HepG2 (cell line): ENCODE data around the gene CD86. TPM values are rescaled to one million over a fixed set of nuclear protein-coding genes. Genes with fewer than 3 reads are reported as not detected.

Source experiments
- ATAC-seq: fragments of 200-7000 bp; cut with Tn5 transposase; 3 replicates; pipeline ENCODE4 v1.9.1; 2020; ENCODE audit warnings: mild to moderate bottlenecking, moderate library complexity
- BruUV-seq: library from RNA; stranded (reverse); fragments of 400-500 nt; replicated peaks from 2 replicates; lab custom pipeline; 2021; lab: Mats Ljungman, UMichigan
- CTCF ChIA-PET: fragments of 300-600 bp; formaldehyde crosslinking; extraction: SDS; loops from one replicate; lab custom pipeline; 2021; ENCODE audit warnings: low total read pairs, inconsistent platforms, low intra/inter-chr PET ratio; lab: Yijun Ruan, JAX
- POLR2A ChIA-PET: fragments of 350-600 bp; sonication (Branson Sonifier 250); formaldehyde crosslinking; loops from one replicate; lab custom pipeline; 2020; ENCODE audit warnings: antibody characterized with exemption, inconsistent platforms; lab: Yijun Ruan, JAX
- DNase-seq: peaks from one replicate; pipeline ENCODE4 v3.0.0-alpha.2; 2015; ENCODE audit warnings: low spot score
- FAIRE-seq: peaks from 3 replicates; lab custom pipeline; 2011; peaks lifted over from hg19 to GRCh38; lab: Jason Lieb, UNC
- H2AFZ ChIP-seq: one replicate; pipeline ENCODE4 v1.6.1; 2011; ENCODE audit warnings: low read length, inconsistent platforms
- H3K27ac ChIP-seq: fragments of 300-600 bp; 3 replicates; pipeline ENCODE4 v1.8.0; 2011; ENCODE audit warnings: mixed run types, mild to moderate bottlenecking, mixed read lengths, low read length, inconsistent platforms; ENCODE audit not compliant: insufficient read depth; ENCODE audit errors: extremely low read length
- H3K27me3 ChIP-seq, 2 experiments: fragments of 200-600 bp in 1 of 2; 2 replicates in 1 of 2; 3 replicates in 1 of 2; pipeline versions ENCODE4 v1.6.0 to v1.8.0; 2011; ENCODE audit warnings: low read length in 2 of 2, mild to moderate bottlenecking in 2 of 2, moderate library complexity in 2 of 2, inconsistent platforms in 1 of 2; ENCODE audit not compliant: insufficient read depth in 2 of 2, control insufficient read depth in 1 of 2
- H3K36me3 ChIP-seq, 2 experiments: fragments of 200-600 bp in 1 of 2; replicated peaks in 1 of 2; 2 replicates in 1 of 2; 3 replicates in 1 of 2; pipeline versions ENCODE4 v1.5.1 to v1.8.0; 2011; ENCODE audit warnings: low read length in 2 of 2, inconsistent platforms in 1 of 2; ENCODE audit not compliant: insufficient read depth in 2 of 2, control insufficient read depth in 1 of 2
- H3K4me1 ChIP-seq: 2 replicates; pipeline ENCODE4 v1.5.1; 2012; ENCODE audit warnings: low read length, inconsistent platforms; ENCODE audit not compliant: insufficient read depth
- H3K4me2 ChIP-seq: 2 replicates; pipeline ENCODE4 v1.6.0; 2011; ENCODE audit warnings: low read depth, low read length, inconsistent platforms
- H3K4me3 ChIP-seq, 3 experiments: fragments of 200-600 bp in 1 of 3; sonication (generic), shearing (Covaris generic) in 1 of 3; replicated peaks in 1 of 3; 2 replicates each; pipeline ENCODE4 v1.5.1; 2011 to 2016; ENCODE audit warnings: low read length in 3 of 3, inconsistent platforms in 2 of 3, low read depth in 2 of 3, mild to moderate bottlenecking in 2 of 3, control low read depth in 1 of 3, mixed read lengths in 1 of 3; ENCODE audit not compliant: insufficient read depth in 1 of 3
- H3K79me2 ChIP-seq: one replicate; pipeline ENCODE4 v1.6.1; 2011; ENCODE audit warnings: low read length, inconsistent platforms; ENCODE audit not compliant: insufficient read depth
- H3K9ac ChIP-seq: 2 replicates; pipeline ENCODE4 v1.6.0; 2011; ENCODE audit warnings: mild to moderate bottlenecking, low read depth, low read length, inconsistent platforms; ENCODE audit not compliant: insufficient read depth
- H3K9me3 ChIP-seq: 2 replicates; pipeline ENCODE4 v1.5.1; 2012; ENCODE audit warnings: mild to moderate bottlenecking, low read length
- H4K20me1 ChIP-seq: 2 replicates; pipeline ENCODE4 v1.6.0; 2011; ENCODE audit warnings: inconsistent platforms, mild to moderate bottlenecking, low read length, moderate library complexity; ENCODE audit not compliant: insufficient read depth
- ATRX ChIP-seq: sonication (generic); formaldehyde crosslinking; IDR thresholded peaks from 2 replicates; pipeline ENCODE4 v1.4.0; 2020; ENCODE audit warnings: missing genetic modification reagents, borderline replicate concordance
- MTA3 ChIP-seq: sonication (generic); formaldehyde crosslinking; IDR thresholded peaks from 2 replicates; pipeline ENCODE4 v1.4.0; 2020; ENCODE audit warnings: missing genetic modification reagents
- NRL ChIP-seq: sonication (generic); formaldehyde crosslinking; IDR thresholded peaks from 2 replicates; pipeline ENCODE4 v1.5.0; 2020; ENCODE audit warnings: missing genetic modification reagents, mild to moderate bottlenecking, moderate library complexity, borderline replicate concordance
- RAD51 ChIP-seq: fragments of 450-650 bp; IDR thresholded peaks from 2 replicates; pipeline ENCODE4 v1.6.1; 2016; ENCODE audit warnings: borderline replicate concordance
- SNAPC2 ChIP-seq: sonication (generic); formaldehyde crosslinking; IDR thresholded peaks from 2 replicates; pipeline ENCODE4 v1.8.1; 2022; ENCODE audit warnings: mild to moderate bottlenecking, missing genetic modification reagents
- WIZ ChIP-seq: sonication (generic); formaldehyde crosslinking; IDR thresholded peaks from 2 replicates; pipeline ENCODE4 v1.5.1; 2020; ENCODE audit warnings: mild to moderate bottlenecking, missing genetic modification reagents
- ZBTB3 ChIP-seq: sonication (generic); formaldehyde crosslinking; IDR thresholded peaks from 2 replicates; pipeline ENCODE4 v1.4.0; 2020; ENCODE audit warnings: low read depth, mild to moderate bottlenecking, moderate library complexity, missing genetic modification reagents, borderline replicate concordance
- ZMYM4 ChIP-seq: sonication (generic); formaldehyde crosslinking; IDR thresholded peaks from 2 replicates; pipeline ENCODE4 v1.8.1; 2023; ENCODE audit warnings: mild to moderate bottlenecking, missing genetic modification reagents
- ZNF251 ChIP-seq: sonication (generic); formaldehyde crosslinking; IDR thresholded peaks from 2 replicates; pipeline ENCODE4 v1.9.0; 2021; ENCODE audit warnings: mild to moderate bottlenecking, missing genetic modification reagents
- ZNF407 ChIP-seq: sonication (generic); formaldehyde crosslinking; IDR thresholded peaks from one replicate; pipeline ENCODE4 v1.5.1; 2020; ENCODE audit warnings: mild to moderate bottlenecking, missing genetic modification reagents; ENCODE audit errors: not compliant biosample characterization
- WGBS: methylation state at CpG from one replicate; pipeline ENCODE4 v1.1.6; 2017; ENCODE audit warnings: low lambda C conversion rate; 5-methylcytosine and 5-hydroxymethylcytosine counted together
- in situ Hi-C: cut with HindIII; loops from 2 replicates; pipeline ENCODE4 v1.10.0; 2017; ENCODE audit warnings: low pct_unique_long_range_greater_than_20kb; ENCODE audit not compliant: extremely low pct_ligation_motif_present
- intact Hi-C: fragments of 100-400 bp; cut with micrococcal nuclease; formaldehyde crosslinking; loops from one replicate; pipeline ENCODE4 v1.10.0; 2022; ENCODE audit not compliant: unreplicated experiment
- polyA plus RNA-seq, 8 experiments: library from polyadenylated mRNA; depleted of rRNA in 3 of 8; stranded (reverse) in 7 of 8; unstranded in 1 of 8; fragments of >200 nt; fragmentation: Illumina TruSeq in 4 of 8; extraction: Trizol in 4 of 8; gene quantifications; 2 replicates each; pipeline versions ENCODE4 v1.2.1 to v1.2.3, GENCODE V29; 2011 to 2016; ENCODE audit warnings: low read depth in 4 of 8, missing spikeins in 1 of 8, mixed read lengths in 1 of 8; ENCODE audit not compliant: insufficient read depth in 1 of 8
- total RNA-seq, 5 experiments: library from RNA; depleted of rRNA; stranded (reverse); fragments of >200 nt; fragmentation: Illumina TruSeq; extraction: Trizol; gene quantifications; 2 replicates each; pipeline ENCODE4 v1.2.3, GENCODE V29; 2016; ENCODE audit warnings: low read depth in 1 of 5

Gene CD86
- total and polyA plus RNA-seq, 2 of the 13 experiments (the other 11 are each of a cell fraction or from before 2014, with no cell fraction given), result not detected

GRCh38 chr3:122006267-122006666 is 48.9 kb upstream of the CD86 start (continued):
- no peak for TF ChIP-seq ZNF407
- TF ChIP-seq, all 625 proteins: peak for 0

DNA sequence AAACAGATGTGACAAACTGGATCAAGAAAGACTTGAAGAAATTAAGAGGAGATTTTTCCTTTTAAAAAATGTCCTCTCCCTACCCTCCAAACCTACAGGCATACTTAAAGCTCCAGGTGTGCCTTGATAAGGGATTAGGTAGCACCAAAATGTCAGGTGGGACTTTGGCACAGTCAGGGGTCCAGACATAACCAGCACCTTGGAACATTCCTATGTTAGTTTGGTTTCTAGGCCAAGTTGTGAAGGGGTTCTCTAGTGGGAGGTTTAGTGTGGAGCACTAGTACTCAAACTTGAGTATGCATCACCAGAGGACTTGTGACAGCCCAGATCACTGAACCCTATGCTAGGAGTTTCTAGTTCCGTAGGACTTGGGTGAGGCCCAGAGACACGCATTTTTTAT is 47.0 kb upstream of the CD86 start:
- Histone ChIP-seq H3K4me1 (no peaks in the 10 kb centered on the region), H3K4me3 (no peak overlapping the region), H3K9ac (no peak overlapping the region), H3K27ac (no peak overlapping the region), H3K27me3 (peaks cover 0 to 8% of the 10 kb centered on the region in 2 experiments; a peak in 1 of 5 replicates), H3K79me2 (no peaks in the 10 kb centered on the region), H3K9me3 (no peaks in the 10 kb centered on the region), H3K36me3 (no peaks in the 10 kb centered on the region), H2AFZ (no peak overlapping the region), H4K20me1 (no peaks in the 10 kb centered on the region), H3K4me2 (no peak overlapping the region)
- FAIRE-seq, result no peak
- TF ChIP-seq NRL (CRISPR knock-in tag) (no peak), ZMYM4 (no peak), ZBTB3 (CRISPR knock-in tag) (no peak), ZNF251 (no peak), SNAPC2 (no peak), RAD51 (no peak), MTA3 (CRISPR knock-in tag) (no peak), WIZ (CRISPR knock-in tag) (no peak), ATRX (CRISPR knock-in tag) (no peak)
- in situ Hi-C loops, result no loop called here
- intact Hi-C loops, result no loop called here
- no TSS peak for BruUV-seq
- ChIA-PET CTCF (no interaction called here), POLR2A (no interaction called here)
- ATAC-seq, result no peak
- no peak for DNase-seq
- 69% methylated on average over 2 of the region's 2 CpGs for WGBS
